Transverse colon (tissue), 4 donors: Measurements from ENCODE around the gene NTRK2. TPM values are rescaled to one million over a fixed set of nuclear protein-coding genes. Genes with fewer than 3 reads are reported as not detected.

Experiments
- DNase-seq: peaks from one replicate; pipeline ENCODE4 v3.0.0-alpha.2; 2019
- H3K27ac ChIP-seq, 4 donors: fragments of 200-600 bp; sonication (generic); 2 replicates each; pipeline ENCODE4 v1.5.1; 2016 to 2018; ENCODE audit warnings: inconsistent platforms in 4 of 4
- H3K27me3 ChIP-seq: fragments of 200-600 bp; sonication (generic); 2 replicates; pipeline ENCODE4 v1.5.1; 2017; ENCODE audit warnings: inconsistent platforms
- H3K36me3 ChIP-seq, 4 donors: fragments of 200-600 bp; sonication (generic); 2 replicates each; pipeline ENCODE4 v1.5.1; 2017 to 2019; ENCODE audit warnings: inconsistent platforms in 4 of 4
- H3K4me1 ChIP-seq, 4 donors: fragments of 200-600 bp; sonication (generic); 2 replicates each; pipeline ENCODE4 v1.5.1; 2017 to 2020; ENCODE audit warnings: inconsistent platforms in 4 of 4
- H3K4me3 ChIP-seq, 4 donors: fragments of 200-600 bp; sonication (generic); 1 replicate in 1 of 4; 2 replicates in 3 of 4; pipeline versions ENCODE4 v1.5.1 to v1.6.1; 2017 to 2019; ENCODE audit warnings: inconsistent platforms in 4 of 4
- H3K9me3 ChIP-seq, 2 donors: fragments of 200-600 bp; sonication (generic); 2 replicates each; pipeline ENCODE4 v1.5.1; 2017 to 2019; ENCODE audit warnings: inconsistent platforms in 2 of 2
- EP300 ChIP-seq: sonication (generic); formaldehyde crosslinking; IDR thresholded peaks from one replicate; pipeline ENCODE4 v1.6.1; 2017; ENCODE audit warnings: antibody characterized with exemption, low read depth
- POLR2A ChIP-seq: fragments of 450-650 bp; IDR thresholded peaks from one replicate; pipeline ENCODE4 v1.6.1; 2016; ENCODE audit warnings: antibody characterized with exemption, mild to moderate bottlenecking, moderate library complexity
- POLR2AphosphoS5 ChIP-seq, 3 donors: sonication (generic); formaldehyde crosslinking; IDR thresholded peaks; one replicate each; pipeline ENCODE4 v1.6.1; 2016; ENCODE audit warnings: antibody characterized with exemption in 3 of 3
- WGBS, 2 donors: methylation state at CpG; one replicate each; pipeline ENCODE4 v1.1.5; 2018; ENCODE audit warnings: low coverage in 1 of 2; 5-methylcytosine and 5-hydroxymethylcytosine counted together
- in situ Hi-C, 4 donors: fragments of 200-750 bp; cut with MboI; loops; one replicate each; pipeline versions ENCODE4 v1.15.0 to v1.15.1; 2017; ENCODE audit warnings: low sequenced_read_pairs in 3 of 4, low pct_ligation_motif_present in 1 of 4, low pct_unique_long_range_greater_than_20kb in 1 of 4
- intact Hi-C: fragments of 100-400 bp; cut with DNase I; formaldehyde crosslinking; loops from one replicate; pipeline ENCODE4 v1.15.1; 2023; ENCODE audit warnings: low total_unique reads
- total RNA-seq, 4 donors: library from RNA; depleted of rRNA; stranded (reverse); fragments of >200 nt; gene quantifications; one replicate each; pipeline ENCODE4 v1.1.0, GENCODE V29; 2016
- TF ChIP-seq, protein P1 (sequence below), 5 experiments: fragments of 200-600 bp in 3 of 5; fragments of 450-650 bp in 2 of 5; sonication (generic) in 3 of 5; IDR thresholded peaks; 1 replicate in 2 of 5; 2 replicates in 3 of 5; pipeline ENCODE4 v1.5.1; 2016 to 2017; ENCODE audit warnings: antibody characterized with exemption in 5 of 5, inconsistent platforms in 3 of 5, mild to moderate bottlenecking in 2 of 5, moderate library complexity in 1 of 5

NTRK2 gene
- total RNA-seq, 4 donors from 2014 or later: 2.2 to 10.1 (median 6.4) TPM

GRCh38 chr9:84738353-84738752, 68.8 kb downstream of the NTRK2 start:
- intact Hi-C loops: no loop called here
- in situ Hi-C loops: no loop called here
- DNase-seq: no peak
- Histone ChIP-seq H3K36me3 (no peaks in the 10 kb centered on the region), H3K27ac (no peak overlapping the region), H3K9me3 (no peaks in the 10 kb centered on the region), H3K4me1 (no peaks in the 10 kb centered on the region), H3K27me3 (no peaks in the 10 kb centered on the region), H3K4me3 (no peak overlapping the region)
- no peak for TF ChIP-seq POLR2A
- whole genome bisulfite sequencing, 2 donors: 29 to 38% methylated on average over 1 of the region's 1 CpG

GRCh38 chr9:84742261-84742660, 72.7 kb downstream of the NTRK2 start:
- no peak overlapping the region for H3K4me3 ChIP-seq
- DNase-seq: no peak
- no peaks in the 10 kb centered on the region for H3K36me3 ChIP-seq
- intact Hi-C loops (no loop called here), in situ Hi-C loops (no loop called here)
- 90 to 96% methylated on average over 2 to 4 of the region's 4 CpGs for WGBS, 2 donors
- H3K9me3 ChIP-seq: no peaks in the 10 kb centered on the region
- no peaks in the 10 kb centered on the region for H3K4me1 ChIP-seq
- H3K27ac ChIP-seq: no peak overlapping the region
- H3K27me3 ChIP-seq: no peaks in the 10 kb centered on the region
- TF ChIP-seq, protein P1, sequence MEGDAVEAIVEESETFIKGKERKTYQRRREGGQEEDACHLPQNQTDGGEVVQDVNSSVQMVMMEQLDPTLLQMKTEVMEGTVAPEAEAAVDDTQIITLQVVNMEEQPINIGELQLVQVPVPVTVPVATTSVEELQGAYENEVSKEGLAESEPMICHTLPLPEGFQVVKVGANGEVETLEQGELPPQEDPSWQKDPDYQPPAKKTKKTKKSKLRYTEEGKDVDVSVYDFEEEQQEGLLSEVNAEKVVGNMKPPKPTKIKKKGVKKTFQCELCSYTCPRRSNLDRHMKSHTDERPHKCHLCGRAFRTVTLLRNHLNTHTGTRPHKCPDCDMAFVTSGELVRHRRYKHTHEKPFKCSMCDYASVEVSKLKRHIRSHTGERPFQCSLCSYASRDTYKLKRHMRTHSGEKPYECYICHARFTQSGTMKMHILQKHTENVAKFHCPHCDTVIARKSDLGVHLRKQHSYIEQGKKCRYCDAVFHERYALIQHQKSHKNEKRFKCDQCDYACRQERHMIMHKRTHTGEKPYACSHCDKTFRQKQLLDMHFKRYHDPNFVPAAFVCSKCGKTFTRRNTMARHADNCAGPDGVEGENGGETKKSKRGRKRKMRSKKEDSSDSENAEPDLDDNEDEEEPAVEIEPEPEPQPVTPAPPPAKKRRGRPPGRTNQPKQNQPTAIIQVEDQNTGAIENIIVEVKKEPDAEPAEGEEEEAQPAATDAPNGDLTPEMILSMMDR (IDR thresholded peaks at IDR 0.05): no peak
- no peak for TF ChIP-seq POLR2AphosphoS5 (IDR thresholded peaks at IDR 0.05)
- TF ChIP-seq POLR2A: no peak
- TF ChIP-seq EP300: no peak

DNA sequence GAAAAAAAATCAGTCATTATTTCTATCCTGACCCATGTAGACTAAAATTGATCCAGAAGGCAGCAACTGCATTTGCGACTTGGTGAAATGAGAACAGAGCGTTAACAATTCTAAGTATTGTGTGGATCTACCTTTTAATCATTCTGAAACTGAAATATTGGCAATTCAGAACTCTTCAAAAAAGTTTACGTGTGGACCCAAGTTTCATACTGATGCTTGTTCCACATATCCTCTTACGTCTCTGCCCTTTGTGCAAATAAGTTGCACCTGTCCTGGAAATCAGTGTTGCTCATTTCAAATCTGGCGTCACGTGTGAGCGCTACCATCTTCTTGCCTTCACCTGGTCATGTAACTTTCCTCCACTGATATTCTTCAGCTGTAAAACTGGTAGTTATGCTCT, 74.7 kb downstream of the NTRK2 start:
- TF ChIP-seq EP300 (no peak), POLR2A (no peak), POLR2AphosphoS5 (IDR thresholded peaks at IDR 0.05) (no peak)
- TF ChIP-seq, protein P1 (IDR thresholded peaks at IDR 0.05): no peak
- in situ Hi-C loops: no loop called here
- Histone ChIP-seq H3K4me1 (no peaks in the 10 kb centered on the region), H3K27ac (no peak overlapping the region), H3K4me3 (no peak overlapping the region), H3K27me3 (no peaks in the 10 kb centered on the region), H3K36me3 (no peaks in the 10 kb centered on the region), H3K9me3 (no peaks in the 10 kb centered on the region)
- WGBS, 2 donors: 79 to 82% methylated on average over 4 to 7 of the region's 7 CpGs
- DNase-seq: no peak
- intact Hi-C loops: no loop called here

GRCh38 chr9:84744726-84745125, 75.2 kb downstream of the NTRK2 start:
- no peak overlapping the region for H3K27ac ChIP-seq
- intact Hi-C loops (no loop called here), in situ Hi-C loops (no loop called here)
- no peaks in the 10 kb centered on the region for H3K36me3 ChIP-seq
- no peaks in the 10 kb centered on the region for H3K4me1 ChIP-seq
- no peak for DNase-seq
- no peaks in the 10 kb centered on the region for H3K9me3 ChIP-seq
- no peaks in the 10 kb centered on the region for H3K27me3 ChIP-seq
- TF ChIP-seq, protein P1 (IDR thresholded peaks at IDR 0.05): no peak
- TF ChIP-seq POLR2A (no peak), EP300 (no peak), POLR2AphosphoS5 (IDR thresholded peaks at IDR 0.05) (no peak)
- no peak overlapping the region for H3K4me3 ChIP-seq
- WGBS, 2 donors: 92 to 96% methylated on average over 8 to 11 of the region's 11 CpGs

DNA sequence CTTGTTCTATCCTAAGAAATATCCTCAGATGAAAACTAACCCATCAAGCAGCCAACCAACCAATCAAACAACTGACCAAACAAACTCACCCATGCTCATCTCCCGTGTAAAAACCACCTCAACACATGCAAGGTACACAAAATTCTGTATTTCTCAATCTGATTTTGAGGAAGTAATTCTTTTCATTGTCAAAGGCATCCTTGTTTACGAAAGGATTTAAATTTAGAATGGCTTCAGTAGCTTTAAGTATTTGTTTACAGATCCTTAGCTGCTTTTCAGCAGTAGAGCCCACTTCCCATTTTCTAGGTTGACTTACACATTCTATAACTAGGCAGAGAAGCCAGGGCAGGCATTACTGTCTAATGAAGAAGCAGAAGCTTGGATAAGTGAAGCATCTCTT, 78.6 kb downstream of the NTRK2 start:
- no peak for DNase-seq
- no peaks in the 10 kb centered on the region for H3K4me1 ChIP-seq
- H3K9me3 ChIP-seq: no peaks in the 10 kb centered on the region
- TF ChIP-seq POLR2A (no peak), EP300 (no peak), POLR2AphosphoS5 (IDR thresholded peaks at IDR 0.05) (no peak)
- TF ChIP-seq, protein P1 (IDR thresholded peaks at IDR 0.05): no peak
- in situ Hi-C loops (no loop called here), intact Hi-C loops (no loop called here)
- H3K27ac ChIP-seq: no peak overlapping the region
- no peak overlapping the region for H3K4me3 ChIP-seq
- H3K36me3 ChIP-seq: no peaks in the 10 kb centered on the region
- WGBS, 2 donors: 50 to 60% methylated on average over 2 of the region's 2 CpGs
- no peaks in the 10 kb centered on the region for H3K27me3 ChIP-seq
